Esophagus squamous epithelium (tissue), 4 donors: ENCODE results near the gene DPPA3.

Experiments
- CTCF ChIP-seq, 6 experiments: fragments of 450-650 bp in 4 of 6; fragments of 200-600 bp in 2 of 6; sonication (generic) in 2 of 6; IDR thresholded peaks; one replicate each; pipeline ENCODE4 v1.5.1; 2016 to 2019; ENCODE audit warnings: antibody characterized with exemption in 6 of 6, mild to moderate bottlenecking in 4 of 6, moderate library complexity in 4 of 6
- POLR2A ChIP-seq, 4 donors: fragments of 450-650 bp; IDR thresholded peaks; one replicate each; pipeline ENCODE4 v1.6.1; 2017; ENCODE audit warnings: antibody characterized with exemption in 4 of 4, mild to moderate bottlenecking in 4 of 4, moderate library complexity in 3 of 4

- no peak for TF ChIP-seq CTCF (IDR thresholded peaks at IDR 0.05)
- TF ChIP-seq POLR2A (IDR thresholded peaks at IDR 0.05): no peak
Measured at GRCh38 chr12:7695566-7696197, 15.6 kb upstream of the DPPA3 start, which contains the start of gene GDF3.
